NK-92 (cell line): ENCODE results near the gene RIPOR3.
"Not testable (repeated sequence)": the region's sequence is repeated elsewhere in the genome, so short reads cannot be mapped to it uniquely, and the experiment has no call there.

Source experiments
- DNase-seq: peaks from one replicate; lab custom pipeline; 2025; ENCODE audit not compliant: unreplicated experiment; lab: John Stamatoyannopoulos, UW

RIPOR3 gene

DNA sequence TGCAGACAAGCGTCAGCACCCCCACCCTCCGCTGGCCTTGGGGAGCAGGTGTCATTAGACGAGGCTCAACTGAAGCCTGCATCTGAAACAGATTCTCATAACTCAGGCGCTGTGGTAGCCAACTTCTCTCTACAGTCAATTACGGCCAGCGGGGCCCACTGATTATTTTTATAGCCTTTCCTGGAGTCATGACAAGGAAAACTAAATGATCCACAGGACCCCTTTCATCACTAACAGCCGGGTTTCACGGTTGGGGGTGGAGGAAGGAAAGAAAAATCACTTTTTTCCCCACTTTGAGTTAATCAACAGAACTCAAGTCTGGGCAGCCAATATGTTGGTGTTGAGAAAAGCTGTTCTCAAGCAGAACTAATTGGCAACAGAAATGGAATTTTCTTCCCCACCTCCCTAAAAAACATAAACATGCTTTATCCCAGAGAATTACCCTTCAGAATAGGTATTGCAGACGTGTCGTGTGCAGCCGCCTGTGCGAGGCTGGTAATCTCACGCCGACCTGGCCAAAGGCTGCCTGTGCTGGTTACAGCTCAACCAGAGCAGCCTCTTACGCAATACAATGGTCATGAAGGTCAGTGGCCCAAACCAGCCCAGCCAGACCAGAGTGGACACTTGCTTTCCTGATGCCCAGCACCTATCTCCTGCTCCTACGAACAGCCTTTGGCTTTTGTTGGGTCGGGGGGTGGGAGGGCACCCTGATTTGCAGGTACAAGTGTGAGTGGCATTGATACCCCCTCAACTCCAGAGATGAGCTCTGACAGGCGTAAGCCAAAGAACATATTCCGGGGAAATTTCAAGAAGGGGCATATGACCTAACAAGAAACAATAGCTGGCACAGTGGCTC is 11.0 kb downstream of the RIPOR3 start:
- DNase-seq = no peak

DNA sequence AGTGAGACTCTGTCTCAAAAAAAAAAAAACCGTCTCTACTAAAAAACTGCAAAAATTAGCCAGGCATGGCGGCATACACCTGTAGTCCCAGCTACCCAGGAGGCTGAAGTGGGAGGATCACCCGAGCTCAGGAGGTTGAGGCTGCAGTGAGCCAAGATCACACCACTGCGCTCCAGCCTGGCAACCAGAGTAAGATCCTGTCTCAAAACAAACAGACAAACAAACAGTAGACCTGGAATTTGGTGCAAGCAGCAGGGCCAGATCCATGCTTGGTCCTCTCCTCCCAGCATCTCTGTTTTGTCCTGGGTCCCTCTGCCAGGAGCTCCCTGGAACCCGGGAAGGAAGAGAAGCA is 11.6 kb downstream of the RIPOR3 start:
- DNase-seq = no peak

DNA sequence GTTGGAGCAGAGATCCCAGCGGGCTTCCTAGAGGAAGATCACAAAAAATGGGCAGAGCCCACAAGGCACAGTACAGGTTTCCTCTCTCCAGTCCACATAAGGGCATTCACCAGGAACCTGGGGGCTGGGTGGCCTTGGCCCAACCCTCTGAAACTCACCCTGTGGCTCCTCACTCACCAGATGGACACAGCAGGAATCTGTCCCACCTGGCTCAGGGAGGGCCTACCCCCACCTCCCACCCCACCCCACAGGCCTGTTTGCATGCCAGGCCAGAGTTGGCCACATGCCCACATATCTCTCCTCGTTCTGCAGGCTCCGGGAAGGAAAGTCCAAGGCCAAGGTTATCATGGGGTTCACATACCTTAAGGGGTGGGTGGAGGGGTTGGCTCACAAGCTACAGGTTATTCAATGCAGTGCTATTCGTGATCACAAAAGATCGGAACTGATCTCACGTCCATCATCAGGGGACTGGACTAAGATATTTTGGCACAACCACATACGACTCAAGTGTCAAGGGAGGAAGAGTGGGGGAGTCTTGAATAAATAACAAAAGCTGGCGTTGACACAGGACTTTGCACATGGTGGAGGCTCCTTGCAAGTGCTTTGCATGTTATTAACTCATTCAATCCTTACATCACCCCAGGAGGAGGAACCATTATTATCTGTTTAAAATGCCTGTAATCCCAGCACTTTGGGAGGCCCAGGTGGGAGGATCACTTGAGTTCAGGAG is 13.0 kb downstream of the RIPOR3 start:
- DNase-seq = no peak

DNA sequence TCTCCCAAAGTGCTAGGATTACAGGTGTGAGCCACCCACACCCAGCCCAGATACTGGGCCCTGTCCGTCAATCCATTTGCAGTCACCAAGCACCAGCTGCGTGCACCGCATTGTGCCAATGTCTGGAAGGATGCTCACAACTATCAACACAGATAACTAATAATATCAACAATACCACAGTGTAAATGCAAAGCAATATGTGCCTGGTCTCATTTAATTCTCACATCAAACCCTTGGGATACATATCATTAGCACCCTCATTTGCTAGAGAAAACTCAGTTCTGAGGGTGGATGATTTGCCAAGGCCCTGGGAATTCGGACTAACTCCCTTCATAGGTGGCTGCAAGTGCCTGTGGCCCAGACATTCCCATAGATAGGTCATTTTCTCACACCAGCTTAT is 14.5 kb downstream of the RIPOR3 start:
- no peak for DNase-seq

DNA sequence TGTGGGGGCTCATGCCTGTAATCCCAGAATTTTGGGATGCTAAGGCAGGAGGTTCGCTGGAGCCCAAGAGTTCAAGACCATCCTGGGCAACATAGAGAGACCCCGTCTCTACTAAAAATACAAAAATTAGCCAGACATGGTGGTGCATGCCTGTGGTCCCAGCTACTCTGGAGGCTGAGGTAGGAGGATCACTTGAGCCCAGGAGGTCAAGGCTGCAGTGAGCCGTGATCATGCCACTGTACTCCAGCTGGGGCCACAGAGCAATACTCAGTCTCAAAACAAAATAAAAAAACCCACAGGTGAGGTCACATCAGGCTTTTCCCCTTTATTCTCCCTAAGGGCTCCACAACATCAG is 15.0 kb downstream of the RIPOR3 start:
- DNase-seq = not testable (repeated sequence)

DNA sequence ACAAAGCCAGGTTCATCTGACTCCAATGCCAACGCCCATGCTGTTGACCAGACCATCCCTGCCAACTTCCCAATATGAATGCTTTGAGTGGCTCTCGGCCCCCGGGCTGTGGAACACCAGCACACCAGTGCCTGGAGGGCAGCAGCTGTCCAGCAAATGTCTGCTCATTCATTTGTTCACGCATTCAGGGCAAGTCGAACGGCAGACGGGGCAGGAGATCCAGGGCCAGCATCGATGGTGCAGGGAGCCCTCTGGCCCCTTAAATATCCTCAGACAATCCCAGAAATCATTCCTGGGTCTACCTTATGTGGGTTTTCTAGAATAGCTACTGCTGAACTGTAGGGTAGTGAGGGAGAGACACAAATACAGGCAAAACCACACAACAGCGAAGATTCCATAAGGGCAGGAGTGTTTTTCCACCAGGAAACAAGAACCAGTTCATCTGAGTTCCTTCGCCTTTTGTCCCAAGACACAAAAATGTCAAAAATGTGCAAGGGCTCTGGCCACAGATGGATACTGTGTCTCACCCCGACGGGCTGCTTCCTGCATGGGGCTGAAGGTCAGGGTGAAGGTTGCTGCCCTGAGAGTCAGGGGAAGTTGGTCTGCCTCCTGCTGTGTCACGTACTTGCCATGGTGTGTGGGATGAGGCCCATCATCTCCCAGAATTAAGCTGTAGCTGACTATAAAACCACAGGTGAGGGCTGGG is 15.5 kb downstream of the RIPOR3 start:
- DNase-seq = no peak

DNA sequence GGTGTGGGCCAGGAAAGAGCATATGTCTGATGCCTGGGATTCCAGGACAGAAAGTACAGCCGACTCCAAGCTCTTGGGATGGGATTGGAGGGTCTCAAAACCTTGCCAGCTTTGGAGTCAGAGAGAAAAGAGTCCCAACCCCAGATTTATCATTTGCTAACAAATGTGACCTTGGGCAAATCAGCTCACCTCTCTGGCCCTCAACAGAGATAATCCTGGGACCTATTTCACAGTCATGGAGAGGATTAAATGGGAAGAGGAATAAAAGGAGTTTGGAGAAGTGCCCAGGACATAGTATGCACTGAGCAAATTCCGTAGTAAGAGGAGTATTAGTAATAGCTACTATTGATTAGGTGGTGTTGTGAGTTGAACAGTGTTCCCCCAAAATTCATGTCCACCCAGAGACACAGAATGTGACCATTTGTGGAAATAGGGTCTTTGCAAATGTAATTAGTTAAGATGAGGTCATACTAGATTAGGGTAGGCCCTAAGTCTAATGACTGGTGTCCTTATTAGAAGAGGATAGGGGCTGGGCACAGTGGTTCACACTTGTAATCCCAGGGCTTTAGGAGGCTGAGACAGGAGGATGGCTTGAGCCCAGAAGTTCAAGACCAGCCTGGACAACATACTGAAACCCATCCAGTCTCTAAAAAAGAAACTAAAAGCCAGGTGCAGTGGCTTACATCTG is 17.1 kb downstream of the RIPOR3 start:
- no peak for DNase-seq

DNA sequence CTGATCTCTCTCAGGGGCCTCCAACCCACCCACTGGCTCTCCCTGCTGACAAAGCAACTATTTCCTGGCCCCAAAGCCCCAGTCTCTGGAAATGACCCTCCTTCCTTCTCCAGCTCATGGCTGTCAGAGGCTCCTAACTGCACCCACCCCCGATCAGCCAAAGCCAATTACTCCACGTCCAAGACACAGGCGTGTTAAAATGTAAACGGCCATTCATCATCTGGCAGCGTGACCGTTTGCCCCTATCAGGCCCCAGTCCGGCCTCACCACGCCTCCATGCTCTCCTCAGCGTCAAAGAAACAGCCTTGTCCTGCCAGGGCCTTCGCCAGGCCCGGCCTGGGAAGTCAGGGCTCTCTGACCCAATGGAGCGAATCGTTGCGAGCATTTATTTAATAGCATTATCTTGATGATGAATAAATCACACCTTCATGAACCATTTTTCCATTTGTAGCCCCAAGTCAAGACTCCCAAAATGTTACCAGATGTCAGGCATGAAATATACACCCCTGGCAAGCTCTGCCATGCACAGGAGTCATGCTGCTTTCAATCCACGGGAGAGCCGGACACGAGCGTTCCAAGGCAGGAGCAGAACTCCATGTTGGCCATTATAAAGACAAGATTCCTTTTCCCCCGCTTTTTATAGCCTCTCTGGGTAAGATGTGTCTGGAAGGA is 17.7 kb downstream of the RIPOR3 start:
- no peak for DNase-seq

DNA sequence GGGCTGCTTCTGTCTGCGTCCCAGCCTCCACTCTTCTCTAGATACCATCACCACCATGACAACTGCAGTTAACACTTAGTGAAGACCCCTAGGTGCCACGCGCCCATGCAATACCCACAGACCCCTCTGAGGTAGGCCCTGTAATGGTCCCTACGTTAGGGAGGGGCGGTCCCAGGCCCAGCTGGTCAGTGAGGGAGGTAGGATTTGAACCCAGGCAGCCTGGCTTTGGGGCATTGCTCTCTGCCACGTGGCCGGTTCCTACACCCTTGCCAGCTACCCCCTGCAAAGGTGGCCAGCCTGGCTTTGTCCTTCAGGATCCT is 18.2 kb downstream of the RIPOR3 start:
- no peak for DNase-seq

DNA sequence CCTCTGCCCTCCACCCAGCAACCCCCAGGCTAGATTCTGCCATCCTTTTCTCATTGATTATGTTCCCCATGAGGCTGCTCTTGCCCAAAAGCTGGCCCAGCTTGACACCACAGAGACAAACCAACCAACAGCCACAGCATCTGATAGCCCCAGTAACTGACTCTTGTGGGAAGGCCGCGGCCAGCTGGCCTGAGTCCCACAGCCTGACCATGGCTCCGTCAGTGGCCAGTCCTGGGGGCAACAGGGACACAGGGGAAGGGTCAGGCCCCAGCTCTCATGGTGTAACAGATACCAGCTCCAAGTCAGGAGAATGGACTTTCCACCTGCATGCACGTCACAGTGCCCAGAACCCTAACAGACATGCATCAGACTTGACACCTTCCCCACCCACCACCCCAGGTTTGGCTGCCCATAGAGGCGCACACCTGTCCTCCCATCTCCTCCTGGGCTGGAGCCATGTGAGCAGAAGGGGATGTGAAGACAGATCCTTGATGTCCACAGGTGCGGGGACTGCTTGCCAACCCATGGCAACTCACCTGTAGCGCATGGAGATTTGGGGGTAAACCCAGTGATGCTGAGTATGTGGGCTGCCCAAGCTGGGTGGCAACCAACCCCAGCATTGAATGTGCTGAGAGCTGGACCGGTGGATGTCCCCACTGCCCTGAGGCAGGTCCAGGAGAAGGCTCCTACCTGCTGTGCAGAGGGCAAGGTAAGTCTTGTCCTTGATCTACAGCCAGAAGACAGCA is 18.8 kb downstream of the RIPOR3 start:
- no peak for DNase-seq

DNA sequence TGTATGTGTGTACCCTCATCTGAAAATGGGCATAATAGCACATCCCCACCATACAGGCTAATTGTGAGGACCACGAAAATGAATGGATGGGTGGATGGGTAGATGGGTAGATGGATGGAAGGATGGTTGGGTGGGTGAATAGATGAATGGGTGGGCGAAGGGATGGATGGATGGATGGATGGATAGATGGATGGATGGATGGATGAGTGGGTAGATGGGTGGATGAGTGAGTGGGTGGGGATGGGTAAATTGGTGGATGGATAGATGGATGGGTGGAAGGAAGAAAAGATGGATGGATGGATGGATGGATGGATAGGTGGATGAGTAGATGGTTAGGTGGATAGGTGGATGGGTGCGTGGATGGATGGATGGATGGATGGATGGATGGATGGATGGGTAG is 19.7 kb downstream of the RIPOR3 start:
- no peak for DNase-seq

DNA sequence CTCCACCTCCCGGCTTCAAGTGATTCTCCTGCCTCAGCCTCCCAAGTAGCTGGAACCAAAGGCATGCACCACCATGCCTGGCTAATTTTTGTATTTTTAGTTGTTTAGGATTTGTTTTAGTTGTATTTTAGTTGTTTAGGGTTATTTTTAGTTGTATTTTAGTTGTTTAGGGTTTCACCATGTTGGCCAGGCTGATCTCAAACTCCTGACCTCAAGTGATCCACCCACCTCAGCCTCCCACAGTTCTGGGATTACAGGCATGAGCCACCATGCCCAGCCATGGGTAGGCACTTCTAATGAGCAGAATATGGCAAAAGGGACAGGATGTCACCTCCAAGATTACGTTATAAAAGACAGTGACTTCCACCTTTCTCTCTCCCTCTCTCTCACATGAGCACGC is 20.3 kb downstream of the RIPOR3 start:
- DNase-seq = not testable (repeated sequence)

DNA sequence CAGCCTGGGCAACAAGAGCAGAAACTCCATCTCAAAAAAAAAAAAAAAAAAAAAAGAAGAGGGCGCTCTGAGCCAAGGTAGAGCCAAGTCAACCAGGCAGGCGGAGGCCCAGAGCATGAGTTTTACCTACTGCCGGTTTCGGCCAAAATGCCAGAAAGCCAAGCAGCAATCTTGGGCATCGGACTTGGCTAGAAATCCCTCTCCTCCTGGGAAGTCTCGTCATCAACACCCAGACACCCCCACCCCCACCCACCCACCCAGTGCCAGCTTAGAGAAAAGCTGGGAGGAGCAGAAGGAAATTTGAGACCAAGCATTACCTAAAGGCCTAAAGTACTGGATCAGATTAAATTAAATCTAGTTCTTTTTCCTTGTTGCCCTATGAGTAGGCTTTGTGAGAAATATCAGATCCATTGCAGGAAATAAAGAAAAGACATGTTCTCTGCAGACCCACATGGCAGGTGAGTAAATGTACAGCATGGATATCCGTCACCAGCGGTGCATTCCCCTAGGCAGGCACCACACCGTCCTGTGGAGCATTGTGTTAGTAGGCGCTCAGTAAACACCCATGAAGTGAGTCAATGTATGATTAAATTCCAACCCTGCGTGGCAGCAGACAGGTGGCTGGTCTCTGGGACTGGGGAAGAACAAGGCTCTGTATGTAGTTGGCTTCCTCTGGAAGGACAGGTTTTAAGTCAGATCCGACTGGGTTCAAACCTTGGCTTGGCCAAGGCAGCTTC is 21.0 kb downstream of the RIPOR3 start:
- DNase-seq = no peak

DNA sequence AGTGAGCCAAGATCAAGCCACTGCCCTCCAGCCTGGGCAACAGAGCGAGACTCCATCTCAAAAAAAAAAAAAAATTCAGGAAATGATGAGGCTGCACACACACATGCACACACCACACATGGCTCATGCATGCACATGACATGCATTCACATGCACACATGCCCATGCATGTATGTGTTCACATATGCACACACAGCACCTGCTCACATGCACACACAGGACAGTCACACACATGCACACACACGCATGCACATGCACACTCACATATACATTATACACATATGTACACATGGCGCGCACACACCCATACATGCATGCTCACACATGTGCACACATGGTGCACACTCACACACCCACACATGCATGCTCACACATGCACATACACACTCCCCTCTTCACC is 22.5 kb downstream of the RIPOR3 start:
- DNase-seq = no peak

DNA sequence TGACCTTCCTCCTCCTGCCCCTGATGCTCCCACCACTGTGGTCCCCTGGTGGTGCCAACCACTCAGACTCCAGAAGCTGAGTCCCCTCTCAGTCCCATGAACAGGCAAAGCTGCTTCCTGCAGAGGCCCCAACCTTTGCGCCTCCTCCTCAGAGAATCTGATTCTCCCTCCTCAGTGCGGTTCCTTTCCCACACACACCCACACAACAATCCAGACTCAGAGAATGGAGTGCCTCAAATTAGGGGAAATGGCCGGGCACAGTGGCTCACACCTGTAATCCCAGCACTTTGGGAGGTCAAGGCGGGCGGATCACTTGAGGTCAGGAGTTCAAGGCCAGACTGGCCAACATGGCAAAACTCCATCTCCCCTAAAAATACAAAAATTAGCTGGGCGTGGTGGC is 23.0 kb downstream of the RIPOR3 start:
- no peak for DNase-seq

DNA sequence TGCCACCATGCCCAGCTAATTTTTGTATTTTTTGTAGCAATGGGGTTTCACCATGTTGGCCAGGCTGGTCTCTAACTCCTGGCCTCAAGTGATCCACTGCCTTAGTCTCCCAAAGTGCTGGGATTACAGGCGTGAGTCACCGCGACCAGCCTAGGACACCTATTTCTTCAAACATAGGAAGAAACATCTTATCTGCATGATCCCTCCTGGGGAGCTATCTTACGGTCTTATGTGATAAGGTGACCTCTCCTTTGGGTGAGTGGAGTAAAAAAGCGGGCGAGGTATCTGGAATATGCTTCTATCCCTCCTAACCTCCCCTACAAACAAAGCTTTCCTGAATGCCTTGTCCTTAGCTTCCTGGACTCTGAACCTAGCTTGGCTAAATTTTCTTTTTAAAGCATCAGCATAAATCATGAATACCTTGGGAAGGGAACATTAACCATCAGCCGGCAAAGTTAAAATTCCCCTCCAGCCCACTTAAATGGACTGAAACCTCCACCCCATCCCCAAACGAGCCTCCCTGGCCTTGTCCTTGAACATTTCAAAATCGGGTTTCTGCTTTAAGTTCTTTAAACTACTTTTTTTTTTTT is 24.5 kb downstream of the RIPOR3 start:
- DNase-seq = no peak

DNA sequence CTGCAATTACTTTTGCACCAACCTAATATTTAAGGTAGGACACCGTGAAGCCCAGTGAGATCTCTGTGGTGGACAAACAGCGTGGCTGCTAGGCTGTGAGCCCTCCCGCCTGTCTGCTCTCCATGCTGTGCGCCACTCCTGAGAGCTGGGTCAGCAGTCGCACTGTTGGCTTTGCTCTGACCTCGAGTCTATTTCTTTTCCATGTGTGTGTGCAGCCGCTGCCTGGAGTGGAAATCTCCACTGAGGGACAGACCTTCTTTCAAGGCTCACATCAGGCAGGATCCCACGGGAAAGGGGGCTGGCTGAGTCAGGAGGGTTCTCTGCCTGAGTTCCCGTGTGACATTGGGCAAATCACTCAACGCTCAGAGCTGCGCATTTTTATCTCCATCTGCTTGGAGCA is 27.1 kb downstream of the RIPOR3 start:
- DNase-seq = no peak

DNA sequence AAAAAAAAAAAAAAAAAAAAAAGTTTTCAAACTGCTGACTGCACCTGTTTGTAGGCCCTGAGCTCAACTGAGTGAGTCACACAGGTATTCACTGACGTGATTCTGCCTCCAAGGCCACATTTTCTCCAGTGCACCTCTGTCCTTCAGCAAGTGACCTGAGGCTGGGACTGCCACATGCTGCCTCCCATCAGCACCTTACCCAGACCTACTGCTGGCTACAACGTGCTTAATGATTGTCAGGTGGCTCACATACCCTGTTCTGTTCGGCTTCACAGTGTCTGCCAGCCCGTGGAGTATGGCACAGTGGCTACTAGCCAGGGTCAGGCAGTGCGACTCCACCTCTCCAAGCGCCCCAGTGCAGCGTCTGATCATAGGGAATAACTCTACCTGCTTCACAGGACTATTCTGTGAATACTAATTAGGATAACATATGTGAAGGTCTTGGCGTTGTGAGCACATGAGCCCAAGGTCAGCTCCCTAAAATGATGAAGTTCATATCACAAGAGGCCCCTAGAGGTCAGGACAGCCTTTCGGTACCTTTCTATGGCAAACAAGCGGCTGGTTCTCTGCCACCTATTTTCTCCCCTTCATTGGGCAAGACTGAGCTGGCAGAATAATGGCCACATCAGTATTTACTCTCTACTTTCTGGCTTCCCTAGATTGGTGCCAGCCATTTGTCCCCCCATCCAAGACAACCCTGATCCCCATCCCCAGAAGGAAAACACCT is 28.1 kb downstream of the RIPOR3 start:
- DNase-seq = no peak
